ENCODE data around the gene CKAP4. TPM values are rescaled to one million over a fixed set of nuclear protein-coding genes. Genes with fewer than 3 reads are reported as not detected.
A peak's percentile ranks its signal among the peaks of the same experiment; 100 is the strongest.

Gene CKAP4
- total RNA-seq, 2 donors from 2014 or later, result 12.0 to 14.2 TPM

GRCh38 chr12:106246891-106247673 is 738 bp downstream of the CKAP4 start:
- H3K27ac Mint-ChIP-seq, result peak overlapping the region; percentile 69
- H3K4me3 Mint-ChIP-seq, result peak overlapping the region; percentile 78
- H3K36me3 Mint-ChIP-seq (ENCODE audit: insufficient read depth in 2 of 2), result no peaks in the 10 kb centered on the region
- no peaks in the 10 kb centered on the region for H3K9me3 Mint-ChIP-seq
- ATAC-seq (replicated peaks in 1 of 2) (peak; percentile 65 to 67), DNase-seq (peak; percentile 65 to 66)
- no peaks in the 10 kb centered on the region for H3K27me3 Mint-ChIP-seq (ENCODE audit: low read depth)
- peaks cover 25% of the 10 kb centered on the region for H3K4me1 Mint-ChIP-seq (ENCODE audit: low read depth)

DNA sequence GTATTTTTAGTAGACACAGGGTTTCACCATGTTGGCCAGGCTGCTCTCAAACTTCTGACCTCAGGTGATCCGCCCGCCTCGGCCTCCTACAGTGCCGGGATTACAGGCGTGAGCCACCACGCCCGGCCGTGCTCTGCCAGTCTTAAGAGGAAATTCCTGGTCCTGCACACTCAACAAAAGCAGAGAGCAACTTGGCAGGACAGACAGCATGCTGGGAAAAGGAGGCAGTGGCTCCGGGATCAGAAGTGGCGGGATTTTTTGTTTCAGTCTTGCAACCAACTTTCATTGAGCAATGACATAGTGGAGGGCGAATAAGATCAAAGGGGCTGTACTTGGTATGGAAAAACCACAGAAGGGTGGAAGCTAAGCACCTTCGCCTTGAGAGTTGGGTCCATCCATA is 2.1 kb downstream of the CKAP4 start:
- no peaks in the 10 kb centered on the region for H3K36me3 Mint-ChIP-seq (ENCODE audit: insufficient read depth in 2 of 2)
- peaks cover 25% of the 10 kb centered on the region for H3K4me1 Mint-ChIP-seq (ENCODE audit: low read depth)
- ATAC-seq (replicated peaks in 1 of 2) (no peak), DNase-seq (no peak)
- no peak overlapping the region for H3K27ac Mint-ChIP-seq
- H3K9me3 Mint-ChIP-seq, result no peaks in the 10 kb centered on the region
- no peaks in the 10 kb centered on the region for H3K27me3 Mint-ChIP-seq (ENCODE audit: low read depth)
- H3K4me3 Mint-ChIP-seq, result peak overlapping the region; percentile 24 to 46

- H3K36me3 Mint-ChIP-seq (ENCODE audit: insufficient read depth in 2 of 2), result no peaks in the 10 kb centered on the region
- H3K9me3 Mint-ChIP-seq, result no peaks in the 10 kb centered on the region
- peaks cover 14% of the 10 kb centered on the region for H3K4me1 Mint-ChIP-seq (ENCODE audit: low read depth)
- H3K27me3 Mint-ChIP-seq (ENCODE audit: low read depth), result no peaks in the 10 kb centered on the region
- ATAC-seq (replicated peaks in 1 of 2) (no peak), DNase-seq (no peak)
- no peak overlapping the region for H3K27ac Mint-ChIP-seq
- H3K4me3 Mint-ChIP-seq, result no peak overlapping the region
Measured at GRCh38 chr12:106243620-106244019, 4.2 kb downstream of the CKAP4 start.

DNA sequence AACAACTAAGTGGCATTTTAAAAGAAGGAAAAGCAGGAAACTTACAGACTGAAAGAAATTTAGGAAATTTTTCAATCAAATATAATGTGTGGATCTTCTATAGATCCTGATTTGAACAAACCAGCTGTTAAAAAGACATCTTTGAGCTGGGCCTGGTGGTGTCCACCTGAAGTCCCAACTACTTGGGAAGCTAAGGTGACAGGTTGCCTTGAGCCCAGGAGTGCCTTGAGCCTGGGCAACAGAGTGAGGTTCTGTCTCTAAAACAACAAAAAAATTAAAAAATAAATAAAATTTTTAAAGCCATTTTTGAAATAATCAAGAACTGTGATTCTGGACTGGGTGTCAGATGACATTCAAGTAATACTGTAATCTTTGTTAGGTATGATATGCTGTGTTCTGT is 7.0 kb downstream of the CKAP4 start:
- Mint-ChIP-seq H3K36me3 (ENCODE audit: insufficient read depth in 2 of 2) (peaks cover 0 to 3% of the 10 kb centered on the region in 2 donors), H3K27me3 (ENCODE audit: low read depth) (no peaks in the 10 kb centered on the region), H3K4me1 (ENCODE audit: low read depth) (peaks cover 11% of the 10 kb centered on the region), H3K9me3 (no peaks in the 10 kb centered on the region), H3K27ac (no peak overlapping the region), H3K4me3 (no peak overlapping the region)
- ATAC-seq (replicated peaks in 1 of 2) (no peak), DNase-seq (no peak)

DNA sequence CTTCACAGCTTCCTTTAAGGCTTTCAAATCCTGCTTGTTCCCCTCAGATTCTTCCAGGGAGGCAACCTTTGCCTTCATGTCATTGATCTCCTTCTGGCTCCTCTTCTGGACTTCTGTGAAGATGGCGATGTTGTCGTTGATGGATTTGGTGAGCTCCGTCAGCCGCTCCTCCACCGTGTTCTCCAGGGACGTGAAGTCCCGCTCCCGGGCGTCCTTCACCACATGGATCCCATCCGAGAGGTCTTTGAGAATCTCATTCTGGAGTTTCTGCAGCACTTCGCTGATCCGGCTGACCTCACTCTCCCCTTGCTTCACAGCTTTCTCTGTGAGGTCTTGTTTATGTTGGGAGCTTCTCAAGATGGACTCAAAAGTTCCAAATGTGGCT is 7.9 kb downstream of the CKAP4 start:
- H3K27ac Mint-ChIP-seq, result no peak overlapping the region
- no peaks in the 10 kb centered on the region for H3K9me3 Mint-ChIP-seq
- H3K4me3 Mint-ChIP-seq, result no peak overlapping the region
- peaks cover 0 to 3% of the 10 kb centered on the region in 2 donors for H3K36me3 Mint-ChIP-seq (ENCODE audit: insufficient read depth in 2 of 2)
- DNase-seq (no peak), ATAC-seq (replicated peaks in 1 of 2) (no peak)
- H3K4me1 Mint-ChIP-seq (ENCODE audit: low read depth), result peaks cover 2% of the 10 kb centered on the region
- H3K27me3 Mint-ChIP-seq (ENCODE audit: low read depth), result no peaks in the 10 kb centered on the region

DNA sequence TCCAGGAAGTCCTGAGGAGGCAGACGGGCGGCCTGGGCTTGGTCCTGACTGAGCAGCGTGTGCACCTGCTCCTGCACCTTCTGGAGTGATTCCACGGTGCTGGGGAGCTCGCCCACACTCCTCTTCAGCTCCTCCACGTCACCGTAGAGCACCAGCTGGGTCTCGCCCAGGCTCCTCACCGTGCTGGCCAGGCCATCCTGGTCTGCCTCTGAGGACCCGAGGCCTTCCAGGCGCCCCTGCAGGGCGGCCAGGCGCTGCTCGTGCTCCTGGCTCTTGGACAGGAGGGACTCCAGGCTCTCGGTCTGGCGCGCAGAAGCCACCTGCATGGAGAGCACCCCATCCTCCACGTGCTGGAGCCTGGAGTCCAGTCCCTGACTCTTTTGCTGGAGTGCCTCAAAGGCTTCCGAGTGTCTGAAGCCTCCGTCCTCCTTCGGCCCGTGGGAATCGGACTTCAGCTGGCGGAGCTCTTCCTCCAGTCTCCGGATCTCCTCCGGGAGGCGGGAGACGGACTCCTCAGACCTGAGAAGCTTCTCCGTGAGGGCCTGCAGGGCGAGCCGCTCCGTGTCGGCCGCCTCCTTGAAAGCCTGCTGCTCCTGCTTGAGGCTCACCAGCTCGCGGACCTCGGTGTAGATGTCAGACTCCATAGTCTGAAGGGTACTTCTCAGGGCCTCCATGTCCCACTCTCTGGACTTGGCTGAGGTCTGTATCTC is 8.4 kb downstream of the CKAP4 start:
- H3K36me3 Mint-ChIP-seq (ENCODE audit: insufficient read depth in 2 of 2), result peaks cover 0 to 3% of the 10 kb centered on the region in 2 donors
- no peaks in the 10 kb centered on the region for H3K27me3 Mint-ChIP-seq (ENCODE audit: low read depth)
- H3K4me3 Mint-ChIP-seq, result no peak overlapping the region
- DNase-seq (no peak), ATAC-seq (replicated peaks in 1 of 2) (no peak)
- H3K9me3 Mint-ChIP-seq, result no peaks in the 10 kb centered on the region
- H3K27ac Mint-ChIP-seq, result no peak overlapping the region
- no peaks in the 10 kb centered on the region for H3K4me1 Mint-ChIP-seq (ENCODE audit: low read depth)

GRCh38 chr12:106238146-106238545 is 9.7 kb downstream of the CKAP4 start:
- no peaks in the 10 kb centered on the region for H3K9me3 Mint-ChIP-seq
- H3K4me3 Mint-ChIP-seq, result no peak overlapping the region
- no peaks in the 10 kb centered on the region for H3K4me1 Mint-ChIP-seq (ENCODE audit: low read depth)
- DNase-seq, result no peak
- H3K27me3 Mint-ChIP-seq (ENCODE audit: low read depth), result no peaks in the 10 kb centered on the region
- H3K27ac Mint-ChIP-seq, result no peak overlapping the region
- H3K36me3 Mint-ChIP-seq (ENCODE audit: insufficient read depth in 2 of 2), result peaks cover 0 to 3% of the 10 kb centered on the region in 2 donors
- ATAC-seq (replicated peaks in 1 of 2), result no peak

GRCh38 chr12:106235770-106236169 is 12.1 kb downstream of the CKAP4 start:
- Mint-ChIP-seq H3K27me3 (ENCODE audit: low read depth) (no peaks in the 10 kb centered on the region), H3K36me3 (ENCODE audit: insufficient read depth in 2 of 2) (peaks cover 0 to 3% of the 10 kb centered on the region in 2 donors), H3K9me3 (no peaks in the 10 kb centered on the region), H3K4me1 (ENCODE audit: low read depth) (no peaks in the 10 kb centered on the region), H3K4me3 (no peak overlapping the region), H3K27ac (no peak overlapping the region)
- ATAC-seq (replicated peaks in 1 of 2) (no peak), DNase-seq (no peak)

DNA sequence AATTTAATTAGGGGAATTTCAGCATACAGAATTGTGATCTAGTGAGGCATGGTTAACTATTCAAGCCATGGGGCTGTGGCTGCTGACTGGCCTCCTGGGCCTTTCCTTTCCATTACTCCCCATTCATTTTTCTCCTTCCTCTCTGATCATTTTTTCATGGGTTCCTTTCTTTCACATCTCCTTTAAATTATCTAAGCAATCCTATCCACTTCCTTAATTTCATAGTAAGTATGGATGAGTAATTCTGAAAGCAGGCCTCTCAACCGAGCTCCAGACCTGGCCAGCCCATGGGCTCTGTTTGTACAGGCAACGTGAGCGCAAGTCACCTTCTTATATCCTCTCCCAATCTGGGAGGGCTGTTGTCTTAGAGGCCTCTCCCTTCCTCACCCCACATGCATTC is 13.4 kb downstream of the CKAP4 start:
- Mint-ChIP-seq H3K27me3 (ENCODE audit: low read depth) (no peaks in the 10 kb centered on the region), H3K27ac (no peak overlapping the region), H3K4me1 (ENCODE audit: low read depth) (no peaks in the 10 kb centered on the region), H3K9me3 (no peaks in the 10 kb centered on the region), H3K36me3 (ENCODE audit: insufficient read depth in 2 of 2) (peaks cover 0 to 3% of the 10 kb centered on the region in 2 donors), H3K4me3 (no peak overlapping the region)
- DNase-seq, result no peak
- no peak for ATAC-seq (replicated peaks in 1 of 2)

DNA sequence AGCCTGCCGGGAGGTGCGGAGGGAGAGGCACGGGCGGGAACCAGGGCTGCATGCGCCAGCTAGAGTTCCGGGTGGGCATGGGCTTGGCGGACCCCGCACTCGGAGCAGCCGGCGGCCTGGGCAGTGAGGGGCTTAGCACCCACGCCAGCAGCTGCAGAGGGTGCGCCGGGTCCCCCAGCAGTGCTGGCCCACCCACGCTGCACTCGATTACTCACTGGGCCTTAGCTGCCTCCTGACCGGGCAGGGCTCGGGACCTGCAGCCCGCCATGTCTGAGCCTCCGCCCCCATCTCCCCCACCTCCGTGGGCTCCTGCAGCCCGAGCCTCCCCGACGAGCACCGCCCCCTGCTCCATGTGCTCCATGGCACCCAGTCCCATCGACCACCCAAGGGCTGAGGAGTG is 14.8 kb downstream of the CKAP4 start:
- no peaks in the 10 kb centered on the region for H3K4me1 Mint-ChIP-seq (ENCODE audit: low read depth)
- H3K9me3 Mint-ChIP-seq, result no peaks in the 10 kb centered on the region
- no peaks in the 10 kb centered on the region for H3K27me3 Mint-ChIP-seq (ENCODE audit: low read depth)
- DNase-seq (no peak), ATAC-seq (replicated peaks in 1 of 2) (no peak)
- H3K4me3 Mint-ChIP-seq, result no peak overlapping the region
- no peaks in the 10 kb centered on the region for H3K36me3 Mint-ChIP-seq (ENCODE audit: insufficient read depth in 2 of 2)
- no peak overlapping the region for H3K27ac Mint-ChIP-seq

GRCh38 chr12:106229036-106229591 is 18.7 kb downstream of the CKAP4 start:
- Mint-ChIP-seq H3K9me3 (no peaks in the 10 kb centered on the region), H3K4me3 (no peak overlapping the region), H3K27ac (no peak overlapping the region), H3K27me3 (ENCODE audit: low read depth) (no peaks in the 10 kb centered on the region), H3K36me3 (ENCODE audit: insufficient read depth in 2 of 2) (no peaks in the 10 kb centered on the region), H3K4me1 (ENCODE audit: low read depth) (peaks cover 10% of the 10 kb centered on the region)
- no peak for ATAC-seq (replicated peaks in 1 of 2)
- DNase-seq, result no peak

GRCh38 chr12:106228320-106228710 is 19.5 kb downstream of the CKAP4 start:
- DNase-seq (no peak), ATAC-seq (replicated peaks in 1 of 2) (no peak)
- Mint-ChIP-seq H3K4me3 (no peak overlapping the region), H3K36me3 (ENCODE audit: insufficient read depth in 2 of 2) (no peaks in the 10 kb centered on the region), H3K27me3 (ENCODE audit: low read depth) (no peaks in the 10 kb centered on the region), H3K27ac (no peak overlapping the region), H3K4me1 (ENCODE audit: low read depth) (peaks cover 10% of the 10 kb centered on the region), H3K9me3 (no peaks in the 10 kb centered on the region)

- Mint-ChIP-seq H3K4me3 (no peak overlapping the region), H3K4me1 (ENCODE audit: low read depth) (peaks cover 10% of the 10 kb centered on the region), H3K27ac (peak overlapping the region; percentile 50), H3K9me3 (no peaks in the 10 kb centered on the region), H3K27me3 (ENCODE audit: low read depth) (no peaks in the 10 kb centered on the region), H3K36me3 (ENCODE audit: insufficient read depth in 2 of 2) (no peaks in the 10 kb centered on the region)
- DNase-seq, result peak; percentile 31 to 36
- ATAC-seq (replicated peaks in 1 of 2), result peak; percentile 59 to 72
Measured at GRCh38 chr12:106227641-106228319, 20.0 kb downstream of the CKAP4 start.
